Prostate gland (tissue), 2 donors: ENCODE measurements around the gene ALK. TPM values are rescaled to one million over a fixed set of nuclear protein-coding genes. Genes with fewer than 3 reads are reported as not detected.

Source experiments
- DNase-seq: peaks from one replicate; pipeline ENCODE4 v3.0.0-alpha.2; 2019; ENCODE audit warnings: low spot score
- H3K27ac ChIP-seq, 2 donors: fragments of 200-600 bp; sonication (generic); 2 replicates each; pipeline ENCODE4 v1.5.1; 2017 to 2019
- H3K27me3 ChIP-seq: fragments of 200-600 bp; sonication (generic); replicated peaks from 2 replicates; pipeline ENCODE4 v1.5.1; 2019; ENCODE audit not compliant: insufficient read depth
- H3K36me3 ChIP-seq, 2 donors: fragments of 200-600 bp; sonication (generic); 1 replicate in 1 of 2; 2 replicates in 1 of 2; pipeline versions ENCODE4 v1.5.1 to v1.8.1; 2017 to 2019
- H3K4me1 ChIP-seq: fragments of 200-600 bp; sonication (generic); replicated peaks from 2 replicates; pipeline ENCODE4 v1.5.1; 2019
- H3K4me3 ChIP-seq, 2 donors: fragments of 200-600 bp; sonication (generic); 2 replicates each; pipeline ENCODE4 v1.5.1; 2017 to 2019
- H3K9me3 ChIP-seq: fragments of 200-600 bp; sonication (generic); 2 replicates; pipeline ENCODE4 v1.5.1; 2017
- CTCF ChIP-seq, 4 experiments: fragments of 200-600 bp in 2 of 4; fragments of 450-650 bp in 2 of 4; sonication (generic) in 2 of 4; IDR thresholded peaks; 1 replicate in 3 of 4; 2 replicates in 1 of 4; pipeline ENCODE4 v1.5.1; 2016 to 2019; ENCODE audit warnings: antibody characterized with exemption in 4 of 4, mild to moderate bottlenecking in 2 of 4, moderate library complexity in 2 of 4
- POLR2A ChIP-seq: fragments of 450-650 bp; IDR thresholded peaks from one replicate; pipeline ENCODE4 v1.6.1; 2016; ENCODE audit warnings: antibody characterized with exemption, mild to moderate bottlenecking
- POLR2AphosphoS5 ChIP-seq: sonication (generic); formaldehyde crosslinking; IDR thresholded peaks from one replicate; pipeline ENCODE4 v1.6.1; 2017; ENCODE audit warnings: antibody characterized with exemption
- WGBS: methylation state at CpG from one replicate; pipeline ENCODE4 v1.1.5; 2018; 5-methylcytosine and 5-hydroxymethylcytosine counted together
- intact Hi-C: fragments of 100-400 bp; cut with DNase I; formaldehyde crosslinking; loops from one replicate; pipeline ENCODE4 v1.14.2; 2022
- total RNA-seq, 2 donors: library from RNA; depleted of rRNA; stranded (reverse); fragments of >200 nt; gene quantifications; one replicate each; pipeline ENCODE4 v1.1.0, GENCODE V29; 2016

Gene ALK
- total RNA-seq, 2 donors from 2014 or later = 0.14 to 1.2 TPM

GRCh38 chr2:29770846-29771245 is 150.5 kb downstream of the ALK start:
- DNase-seq = no peak
- Histone ChIP-seq H3K27ac (no peak overlapping the region), H3K27me3 (no peaks in the 10 kb centered on the region), H3K4me3 (no peak overlapping the region), H3K9me3 (no peaks in the 10 kb centered on the region), H3K4me1 (no peaks in the 10 kb centered on the region), H3K36me3 (no peaks in the 10 kb centered on the region)
- intact Hi-C loops = no loop called here
- TF ChIP-seq POLR2A (no peak), POLR2AphosphoS5 (no peak), CTCF (IDR thresholded peaks at IDR 0.05) (no peak)
- 96% methylated on average over 3 of the region's 3 CpGs for WGBS

- Histone ChIP-seq H3K27me3 (no peaks in the 10 kb centered on the region), H3K27ac (no peak overlapping the region), H3K36me3 (no peaks in the 10 kb centered on the region), H3K9me3 (no peaks in the 10 kb centered on the region), H3K4me1 (no peaks in the 10 kb centered on the region), H3K4me3 (no peak overlapping the region)
- no peak for DNase-seq
- intact Hi-C loops = no loop called here
- no peak for TF ChIP-seq POLR2AphosphoS5
- TF ChIP-seq POLR2A = no peak
- TF ChIP-seq CTCF (IDR thresholded peaks at IDR 0.05) = no peak
- WGBS = 94% methylated on average over 4 of the region's 4 CpGs
Observed at GRCh38 chr2:29769847-29770246, 151.5 kb downstream of the ALK start.

GRCh38 chr2:29767606-29768335 is 153.6 kb downstream of the ALK start:
- H3K4me3 ChIP-seq = no peak overlapping the region
- TF ChIP-seq CTCF (IDR thresholded peaks at IDR 0.05) = no peak
- TF ChIP-seq POLR2A = no peak
- no peak for TF ChIP-seq POLR2AphosphoS5
- no peaks in the 10 kb centered on the region for H3K9me3 ChIP-seq
- no peak for DNase-seq
- intact Hi-C loops = no loop called here
- no peak overlapping the region for H3K27ac ChIP-seq
- no peaks in the 10 kb centered on the region for H3K27me3 ChIP-seq
- H3K36me3 ChIP-seq = no peaks in the 10 kb centered on the region
- 42% methylated on average over 9 of the region's 9 CpGs for WGBS
- no peaks in the 10 kb centered on the region for H3K4me1 ChIP-seq

- H3K4me1 ChIP-seq = no peaks in the 10 kb centered on the region
- WGBS = 70% methylated on average over 1 of the region's 1 CpG
- TF ChIP-seq CTCF (IDR thresholded peaks at IDR 0.05) (no peak), POLR2AphosphoS5 (no peak), POLR2A (no peak)
Observed at GRCh38 chr2:29766191-29766590, 155.2 kb downstream of the ALK start.

GRCh38 chr2:29765721-29766120 is 155.7 kb downstream of the ALK start:
- TF ChIP-seq POLR2A = no peak
- TF ChIP-seq CTCF (IDR thresholded peaks at IDR 0.05) = no peak
- TF ChIP-seq POLR2AphosphoS5 = no peak
- Histone ChIP-seq H3K4me3 (no peak overlapping the region), H3K36me3 (no peaks in the 10 kb centered on the region), H3K4me1 (no peaks in the 10 kb centered on the region), H3K27ac (no peak overlapping the region), H3K9me3 (no peaks in the 10 kb centered on the region), H3K27me3 (no peaks in the 10 kb centered on the region)
- no peak for DNase-seq
- intact Hi-C loops = no loop called here
- 34% methylated on average over 1 of the region's 1 CpG for WGBS

More at GRCh38 chr2:29766191-29766590, 155.2 kb downstream of the ALK start:
- Histone ChIP-seq H3K27ac (no peak overlapping the region), H3K36me3 (no peaks in the 10 kb centered on the region), H3K9me3 (no peaks in the 10 kb centered on the region), H3K4me3 (no peak overlapping the region), H3K27me3 (no peaks in the 10 kb centered on the region)
- intact Hi-C loops = no loop called here
- DNase-seq = no peak
